Activated T-cell treated with anti-CD3 and anti-CD28 coated beads for 1 hour (primary cell): ENCODE results near the gene TMEM271.
"Not testable (repeated sequence)": the region's sequence is repeated elsewhere in the genome, so short reads cannot be mapped to it uniquely, and the experiment has no call there.

Experiments
- DNase-seq: peaks from one replicate; pipeline ENCODE4 v3.0.0-alpha.2; 2020; ENCODE audit warnings: low read depth

TMEM271 gene

GRCh38 chr4:561426-561825 is 14.7 kb downstream of the TMEM271 start:
- no peak for DNase-seq

GRCh38 chr4:560731-561291 is 15.3 kb downstream of the TMEM271 start:
- DNase-seq, result no peak

GRCh38 chr4:560061-560460 is 16.0 kb downstream of the TMEM271 start:
- no peak for DNase-seq

GRCh38 chr4:555566-556275 is 20.4 kb downstream of the TMEM271 start:
- DNase-seq, result no peak

GRCh38 chr4:554793-555320 is 21.2 kb downstream of the TMEM271 start:
- not testable (repeated sequence) for DNase-seq

- no peak for DNase-seq
Observed at GRCh38 chr4:552019-552418, 24.1 kb downstream of the TMEM271 start.

GRCh38 chr4:550268-550667 is 25.8 kb downstream of the TMEM271 start:
- DNase-seq, result not testable (repeated sequence)

GRCh38 chr4:548976-549375 is 27.1 kb downstream of the TMEM271 start:
- DNase-seq, result no peak

GRCh38 chr4:545612-546011 is 30.5 kb downstream of the TMEM271 start:
- no peak for DNase-seq

GRCh38 chr4:544386-545105 is 31.5 kb downstream of the TMEM271 start:
- DNase-seq, result no peak

- no peak for DNase-seq
Observed at GRCh38 chr4:541271-541670, 34.8 kb downstream of the TMEM271 start.

- DNase-seq, result no peak
Observed at GRCh38 chr4:538542-539142, 37.5 kb downstream of the TMEM271 start.

GRCh38 chr4:537436-538264 is 38.4 kb downstream of the TMEM271 start:
- no peak for DNase-seq

GRCh38 chr4:536351-536972 is 39.6 kb downstream of the TMEM271 start:
- DNase-seq, result no peak

GRCh38 chr4:535924-536281 is 40.2 kb downstream of the TMEM271 start:
- no peak for DNase-seq

- no peak for DNase-seq
Observed at GRCh38 chr4:535181-535923, 40.7 kb downstream of the TMEM271 start.

GRCh38 chr4:534576-535151 is 41.4 kb downstream of the TMEM271 start:
- DNase-seq, result no peak

GRCh38 chr4:534101-534575 is 42.0 kb downstream of the TMEM271 start:
- no peak for DNase-seq

GRCh38 chr4:533318-534100 is 42.6 kb downstream of the TMEM271 start:
- DNase-seq, result no peak
